ENCODE results near the gene KISS1. TPM values are rescaled to one million over a fixed set of nuclear protein-coding genes. Genes with fewer than 3 reads are reported as not detected.

The KISS1 gene
- total RNA-seq, 1 donor from 2014 or later, result 111 TPM

GRCh38 chr1:204172404-204173029 is 23.8 kb downstream of the KISS1 start:
- no peak for DNase-seq (ENCODE audit: low read depth)
- no peak for TF ChIP-seq CTCF (conservative IDR thresholded peaks at IDR 0.05; ENCODE audit: low read depth, low read length)
- no peak overlapping the region for H3K4me3 ChIP-seq (ENCODE audit: low read depth, low read length)

- no peak overlapping the region for H3K4me3 ChIP-seq (ENCODE audit: low read depth, low read length)
- no peak for TF ChIP-seq CTCF (conservative IDR thresholded peaks at IDR 0.05; ENCODE audit: low read depth, low read length)
- DNase-seq (ENCODE audit: low read depth), result peak; percentile 87
Measured at GRCh38 chr1:204171751-204172178, 24.5 kb downstream of the KISS1 start.

- H3K4me3 ChIP-seq (ENCODE audit: low read depth, low read length), result no peak overlapping the region
- no peak for DNase-seq (ENCODE audit: low read depth)
- no peak for TF ChIP-seq CTCF (conservative IDR thresholded peaks at IDR 0.05; ENCODE audit: low read depth, low read length)
Measured at GRCh38 chr1:204170494-204171155, 25.7 kb downstream of the KISS1 start.

- TF ChIP-seq CTCF (conservative IDR thresholded peaks at IDR 0.05; ENCODE audit: low read depth, low read length), result no peak
- DNase-seq (ENCODE audit: low read depth), result no peak
- no peak overlapping the region for H3K4me3 ChIP-seq (ENCODE audit: low read depth, low read length)
Measured at GRCh38 chr1:204169858-204170257, 26.4 kb downstream of the KISS1 start.

GRCh38 chr1:204167730-204168129 is 28.6 kb downstream of the KISS1 start:
- H3K4me3 ChIP-seq (ENCODE audit: low read depth, low read length), result no peak overlapping the region
- no peak for TF ChIP-seq CTCF (conservative IDR thresholded peaks at IDR 0.05; ENCODE audit: low read depth, low read length)
- DNase-seq (ENCODE audit: low read depth), result no peak

GRCh38 chr1:204166219-204166618 is 30.1 kb downstream of the KISS1 start, which contains the start of gene REN:
REN (minus strand) TSS chr1:204166337; CDS start chr1:204166293, 44 bp downstream.
- no peak for TF ChIP-seq CTCF (conservative IDR thresholded peaks at IDR 0.05; ENCODE audit: low read depth, low read length)
- DNase-seq (ENCODE audit: low read depth), result no peak
- no peak within 1 kb of the TSS for H3K4me3 ChIP-seq (ENCODE audit: low read depth, low read length)

All from epithelial cell of proximal tubule (primary cell).